HL-60 (cell line): ENCODE measurements around the gene SLC7A7.

Experiments
- GABPA ChIP-seq: IDR thresholded peaks from 2 replicates; pipeline ENCODE4 v1.6.1; 2012; ENCODE audit warnings: low read depth
- POLR2AphosphoS5 ChIP-seq: IDR thresholded peaks from 2 replicates; pipeline ENCODE4 v1.6.1; 2012; ENCODE audit warnings: low read depth
- TF ChIP-seq, protein P1 (sequence below): IDR thresholded peaks from one replicate; pipeline ENCODE4 v1.5.1; 2011; ENCODE audit warnings: low read length, control low read depth, inconsistent platforms; ENCODE audit not compliant: insufficient read depth

GRCh38 chr14:22797017-22797917 is 18.0 kb downstream of the SLC7A7 start:
- TF ChIP-seq, protein P1, sequence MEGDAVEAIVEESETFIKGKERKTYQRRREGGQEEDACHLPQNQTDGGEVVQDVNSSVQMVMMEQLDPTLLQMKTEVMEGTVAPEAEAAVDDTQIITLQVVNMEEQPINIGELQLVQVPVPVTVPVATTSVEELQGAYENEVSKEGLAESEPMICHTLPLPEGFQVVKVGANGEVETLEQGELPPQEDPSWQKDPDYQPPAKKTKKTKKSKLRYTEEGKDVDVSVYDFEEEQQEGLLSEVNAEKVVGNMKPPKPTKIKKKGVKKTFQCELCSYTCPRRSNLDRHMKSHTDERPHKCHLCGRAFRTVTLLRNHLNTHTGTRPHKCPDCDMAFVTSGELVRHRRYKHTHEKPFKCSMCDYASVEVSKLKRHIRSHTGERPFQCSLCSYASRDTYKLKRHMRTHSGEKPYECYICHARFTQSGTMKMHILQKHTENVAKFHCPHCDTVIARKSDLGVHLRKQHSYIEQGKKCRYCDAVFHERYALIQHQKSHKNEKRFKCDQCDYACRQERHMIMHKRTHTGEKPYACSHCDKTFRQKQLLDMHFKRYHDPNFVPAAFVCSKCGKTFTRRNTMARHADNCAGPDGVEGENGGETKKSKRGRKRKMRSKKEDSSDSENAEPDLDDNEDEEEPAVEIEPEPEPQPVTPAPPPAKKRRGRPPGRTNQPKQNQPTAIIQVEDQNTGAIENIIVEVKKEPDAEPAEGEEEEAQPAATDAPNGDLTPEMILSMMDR, result no peak
- TF ChIP-seq GABPA (no peak), POLR2AphosphoS5 (no peak)
